Kasumi-1 (cell line): ENCODE measurements around the gene UNC13C.

Experiments
- DNase-seq, 2 experiments: peaks; one replicate each; lab custom pipeline; 2025; lab: John Stamatoyannopoulos, UW

The UNC13C gene

DNA sequence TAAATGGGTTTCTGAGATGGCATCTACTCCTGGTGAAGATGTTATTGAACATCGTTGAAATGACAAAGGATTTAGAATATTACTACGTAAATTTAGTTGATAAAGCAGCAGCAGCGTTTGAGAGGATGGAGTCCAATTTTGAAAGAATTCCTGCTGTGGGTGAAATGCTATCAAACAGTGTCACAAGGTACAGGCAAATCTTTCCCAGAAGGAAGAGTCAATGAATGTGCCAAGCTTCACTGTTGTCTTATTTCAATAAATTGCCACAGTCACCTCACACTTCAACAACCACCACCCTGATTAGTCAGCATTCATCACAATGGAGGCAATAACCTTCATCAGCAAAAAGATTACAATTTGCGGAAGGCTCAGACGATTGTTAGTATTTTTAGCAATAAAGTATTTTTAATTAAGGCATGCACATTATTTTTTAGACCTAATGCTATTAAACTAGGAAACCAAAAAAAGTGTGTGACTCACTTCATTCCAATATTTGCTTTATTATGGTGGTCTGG, 142.8 kb downstream of the UNC13C start:
- no peak for DNase-seq

DNA sequence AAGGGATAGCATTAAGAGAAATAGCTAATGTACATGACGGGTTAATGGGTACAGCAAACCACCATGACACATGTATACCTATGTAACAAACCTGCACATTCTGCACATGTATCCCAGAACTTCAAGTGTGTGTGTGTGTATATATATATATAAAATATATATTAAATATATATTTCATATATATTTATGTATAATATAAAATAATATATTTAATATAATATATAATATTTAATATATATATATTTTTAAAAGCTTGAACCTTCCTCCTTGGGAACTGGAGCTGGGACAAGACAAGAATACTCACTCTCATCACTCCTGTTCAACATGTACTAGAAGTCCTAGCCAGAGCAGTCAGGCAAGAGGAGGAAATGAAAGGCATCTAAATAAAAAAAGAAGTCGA, 149.3 kb downstream of the UNC13C start:
- DNase-seq, result no peak

DNA sequence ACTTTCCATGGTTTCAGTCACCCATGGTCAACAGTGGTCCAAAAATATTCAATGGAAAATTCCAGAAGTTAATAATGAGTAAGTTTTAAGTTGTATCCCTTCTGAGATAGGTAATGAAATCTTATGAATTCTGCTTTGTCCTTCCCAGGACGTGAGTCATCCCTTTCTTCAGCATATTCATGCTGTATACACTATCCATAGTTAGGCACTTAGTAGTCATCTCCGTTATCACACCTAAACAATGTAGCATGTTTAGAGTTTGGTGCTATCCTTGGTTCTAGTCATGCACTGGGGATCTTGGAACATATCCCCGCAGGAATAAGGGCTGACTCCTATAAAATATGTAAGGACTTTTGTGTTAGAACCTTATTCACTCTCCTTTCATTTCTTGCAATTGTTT, 153.2 kb downstream of the UNC13C start:
- no peak for DNase-seq

DNA sequence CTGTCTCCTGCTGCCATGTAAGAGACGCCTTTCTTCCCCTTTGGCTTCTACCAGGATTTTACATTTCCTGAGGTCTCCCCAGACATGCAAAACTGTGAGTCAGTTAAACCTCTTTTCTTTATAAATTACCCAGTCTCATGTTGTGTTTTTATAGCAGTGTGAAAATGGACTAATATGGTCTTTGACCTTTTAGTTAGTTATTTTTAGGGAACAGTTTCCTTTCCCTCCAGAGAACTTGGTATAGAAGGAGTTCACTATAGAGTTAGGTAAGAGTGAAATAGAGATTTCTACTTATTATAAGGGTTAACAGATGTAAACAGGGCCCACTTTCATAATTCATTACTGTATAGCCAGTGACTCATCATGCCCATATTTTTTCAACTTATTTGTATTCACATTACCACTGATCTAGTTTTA, 170.9 kb downstream of the UNC13C start:
- DNase-seq, result peak; percentile 33 to 35

DNA sequence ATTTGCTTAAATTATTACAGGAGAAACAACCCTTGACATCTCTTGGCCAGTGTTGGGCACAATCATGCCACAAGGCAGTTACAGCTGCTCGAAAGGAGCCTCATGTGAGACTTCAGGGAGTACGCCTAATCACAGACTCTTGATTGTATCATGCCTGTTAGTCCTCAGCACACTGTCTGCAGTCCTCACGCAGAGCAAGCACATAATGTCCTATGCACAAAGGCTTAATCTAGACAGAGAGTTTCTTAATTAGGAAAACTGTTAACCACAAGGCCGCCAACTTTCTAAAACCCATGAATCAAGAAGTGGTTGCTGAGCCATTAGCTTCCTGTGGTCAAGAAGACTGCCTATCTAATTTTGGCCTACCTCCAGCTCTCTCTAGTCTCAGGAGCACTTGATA, 172.0 kb downstream of the UNC13C start:
- peak; percentile 77 to 86 for DNase-seq

DNA sequence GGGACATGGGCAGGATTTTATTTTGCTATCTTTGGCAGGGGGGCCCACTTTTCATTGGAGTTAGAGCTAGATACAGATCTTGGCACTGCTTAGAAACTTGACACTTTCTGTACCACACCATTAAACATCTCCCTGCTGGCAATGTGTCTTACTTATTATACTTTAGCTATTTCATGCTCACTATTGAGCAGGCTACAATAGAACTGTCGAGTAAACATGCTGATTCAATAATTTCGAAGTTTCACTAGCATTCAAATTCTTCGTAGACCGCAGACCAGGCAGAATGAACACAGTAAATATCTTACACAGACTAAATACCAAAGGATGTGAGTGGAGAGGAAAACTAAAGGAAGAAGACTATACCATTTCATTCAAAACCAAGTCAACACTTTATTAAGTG, 180.8 kb downstream of the UNC13C start:
- DNase-seq, result no peak

DNA sequence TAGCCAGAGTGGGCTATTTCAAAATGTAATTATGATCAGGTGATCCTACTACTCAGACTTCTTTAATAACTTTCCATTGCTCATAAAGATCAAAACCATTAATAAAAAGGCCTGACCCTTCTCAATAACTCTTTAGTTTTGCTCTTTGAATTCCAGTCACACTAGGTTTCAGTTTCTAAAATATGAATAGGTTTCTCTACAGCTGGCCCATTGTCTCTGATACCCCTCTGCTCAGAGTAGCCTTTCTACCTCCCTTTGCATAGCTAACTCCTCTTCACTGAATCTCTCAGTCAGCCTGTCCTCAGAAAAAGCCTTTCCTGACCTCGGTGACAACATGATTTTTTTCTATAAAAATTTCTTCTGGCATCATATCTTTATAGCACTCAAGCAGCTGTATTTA, 209.1 kb downstream of the UNC13C start:
- no peak for DNase-seq

DNA sequence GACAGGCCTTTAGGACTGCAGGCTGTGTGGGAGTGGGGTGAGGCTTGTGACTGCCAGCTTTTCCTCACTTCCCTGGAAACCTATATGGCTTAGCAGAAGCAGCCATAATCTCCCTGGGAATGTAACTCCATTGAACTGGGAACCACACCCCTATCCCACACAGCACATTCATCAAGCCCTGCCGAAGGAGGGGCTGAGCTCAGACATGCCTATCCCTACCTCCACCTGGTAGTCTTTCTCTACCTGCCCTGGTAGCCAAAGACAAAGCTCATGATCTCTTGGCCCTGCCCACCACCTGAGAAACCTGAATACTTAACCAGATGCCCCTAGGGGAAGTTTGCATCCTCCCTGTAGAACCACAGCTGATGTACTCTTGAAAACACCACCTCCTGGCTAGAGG, 219.8 kb downstream of the UNC13C start:
- no peak for DNase-seq

DNA sequence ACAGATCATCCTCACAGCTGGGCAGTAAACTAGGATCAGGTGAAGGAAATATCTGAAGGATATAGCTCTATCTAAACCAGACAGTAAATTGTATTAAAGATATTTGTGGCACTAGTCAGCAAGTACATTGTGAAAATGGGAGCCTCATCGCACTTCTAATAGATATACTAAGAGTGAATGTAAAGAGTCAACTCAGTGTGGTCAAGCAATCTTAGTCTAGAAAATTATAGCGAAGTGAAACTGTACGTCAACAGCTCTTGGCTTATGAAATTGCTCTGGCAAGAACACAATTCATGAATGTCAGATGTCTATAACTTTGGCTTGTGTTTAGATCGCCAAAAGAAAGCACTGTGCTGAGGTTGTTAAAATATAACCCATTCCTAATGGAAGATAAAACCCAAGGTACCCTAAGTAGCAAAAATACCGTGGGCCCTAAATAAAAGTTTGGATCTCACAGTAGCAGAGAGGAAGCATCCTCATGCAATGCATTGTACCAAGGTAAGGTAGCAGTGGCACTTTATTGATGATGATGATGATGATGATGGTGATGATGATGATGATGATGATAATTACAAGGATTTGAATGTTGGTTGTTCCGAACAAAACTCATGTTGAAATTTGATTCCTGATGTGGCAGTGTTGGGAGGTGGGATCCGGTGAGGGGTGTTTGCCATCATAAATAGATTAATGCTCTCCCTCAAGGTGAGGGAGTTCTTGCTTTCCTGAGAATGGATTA, 228.5 kb downstream of the UNC13C start:
- DNase-seq, result no peak

DNA sequence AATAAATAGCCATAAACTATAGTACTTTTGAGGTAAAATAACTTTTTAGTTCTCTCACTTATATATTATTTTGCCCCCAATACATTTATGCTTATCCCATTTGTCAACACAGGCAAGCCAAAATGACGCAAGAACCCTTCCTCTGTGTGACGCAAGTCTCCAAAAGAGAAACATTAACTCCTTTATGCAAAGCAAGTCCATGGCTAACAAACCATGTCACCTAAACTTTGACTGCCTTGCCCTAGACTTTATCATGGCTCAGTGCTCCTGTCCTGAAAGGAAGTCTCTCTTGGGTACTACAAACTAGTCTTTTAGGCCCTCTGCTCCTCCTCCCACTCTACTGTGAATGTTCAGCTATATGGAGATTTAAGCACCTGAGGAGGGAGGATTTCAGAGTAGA, 230.5 kb downstream of the UNC13C start:
- DNase-seq, result no peak

DNA sequence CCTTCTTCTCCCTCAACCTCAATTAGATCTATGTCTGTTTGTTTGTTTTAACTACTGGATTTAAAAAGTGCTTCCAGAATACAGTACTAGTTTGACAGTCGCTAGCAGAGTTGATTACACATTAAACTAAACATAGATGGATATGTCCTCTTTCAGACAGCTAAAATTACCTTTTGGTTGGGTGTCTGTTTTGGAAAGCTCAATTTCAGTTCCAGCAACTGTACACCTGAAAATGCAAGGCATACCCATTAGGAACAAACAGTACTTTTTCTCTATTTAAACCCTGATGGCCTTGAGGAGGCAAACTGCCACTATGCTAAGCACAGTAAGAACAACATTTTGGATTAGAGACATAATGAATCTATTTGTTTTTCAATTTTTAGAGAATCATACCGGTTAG, 234.4 kb downstream of the UNC13C start:
- no peak for DNase-seq

DNA sequence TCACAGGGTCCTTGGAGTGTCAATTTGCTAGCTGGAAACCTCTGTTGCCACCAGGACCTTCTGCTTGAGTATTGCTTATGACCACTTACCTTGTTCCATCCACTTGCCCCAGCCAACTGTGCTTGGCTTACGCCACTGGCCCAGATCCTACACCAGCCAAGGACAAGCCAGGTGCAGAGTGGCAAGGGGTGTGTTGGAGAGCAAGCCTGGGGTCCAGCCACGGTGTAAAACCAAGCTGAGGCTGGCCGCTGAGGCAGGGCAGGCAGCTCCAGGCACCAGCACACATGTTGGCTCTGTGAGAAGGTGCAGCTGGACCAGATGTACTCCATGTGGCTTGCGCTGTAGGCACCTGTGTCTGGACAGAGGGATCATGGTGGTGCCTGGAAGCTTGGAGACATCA, 248.2 kb downstream of the UNC13C start:
- DNase-seq, result no peak

DNA sequence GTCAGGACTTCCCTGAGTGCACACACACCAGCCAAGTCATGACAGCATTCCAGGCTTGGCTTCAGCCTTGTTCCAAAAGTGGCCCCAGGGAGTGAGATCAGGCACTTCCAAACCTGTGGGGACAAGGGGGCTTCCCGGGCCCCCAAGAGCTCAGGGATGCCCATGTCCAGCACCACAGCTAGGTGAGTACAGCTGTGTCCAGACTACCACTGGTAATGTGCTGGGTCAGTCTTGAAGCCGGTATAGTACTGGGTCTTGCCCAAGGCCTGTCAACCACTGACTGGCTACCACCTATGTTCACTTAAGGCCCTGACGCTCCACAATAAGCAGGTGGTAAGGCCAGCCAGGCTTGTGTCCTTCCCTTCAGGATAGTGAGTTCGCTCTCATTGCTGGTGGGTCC, 249.3 kb downstream of the UNC13C start:
- DNase-seq, result no peak

DNA sequence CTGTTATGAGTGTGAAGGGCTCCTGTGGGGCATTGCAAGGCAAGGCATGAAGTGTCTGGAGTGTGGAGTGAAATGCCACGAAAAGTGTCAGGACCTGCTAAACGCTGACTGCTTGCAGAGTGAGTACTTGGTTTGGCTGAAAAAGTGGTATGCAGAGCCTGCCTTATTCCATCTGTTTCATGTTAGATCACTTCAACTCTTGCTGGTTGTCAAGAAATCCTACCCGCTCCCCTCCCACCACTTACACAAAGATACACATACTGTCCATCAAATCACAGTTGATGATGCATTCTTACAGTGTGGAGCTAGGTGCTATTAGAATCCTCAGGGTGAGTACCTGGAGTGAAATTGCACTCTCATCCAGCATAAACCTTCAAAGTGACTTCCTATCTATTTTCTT, 272.1 kb downstream of the UNC13C start:
- DNase-seq, result no peak

DNA sequence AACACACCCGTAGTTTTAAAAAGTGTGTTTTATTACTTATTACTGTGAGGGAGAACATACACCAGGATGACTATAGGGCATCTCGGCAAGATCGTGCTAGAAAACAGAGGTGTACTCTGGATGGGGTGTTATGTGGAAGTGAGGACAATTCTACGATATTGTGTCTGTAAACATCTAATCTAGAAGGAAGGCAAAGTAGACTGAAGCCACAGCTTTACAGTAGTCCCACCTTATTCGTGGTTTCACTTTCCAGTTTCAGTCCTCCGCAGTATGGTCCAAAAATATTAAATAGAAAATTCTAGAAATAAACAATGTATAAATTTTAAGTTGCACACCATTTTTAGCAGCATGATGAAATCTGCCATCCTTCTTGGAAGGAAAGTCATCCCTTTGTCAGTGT, 277.9 kb downstream of the UNC13C start:
- no peak for DNase-seq

DNA sequence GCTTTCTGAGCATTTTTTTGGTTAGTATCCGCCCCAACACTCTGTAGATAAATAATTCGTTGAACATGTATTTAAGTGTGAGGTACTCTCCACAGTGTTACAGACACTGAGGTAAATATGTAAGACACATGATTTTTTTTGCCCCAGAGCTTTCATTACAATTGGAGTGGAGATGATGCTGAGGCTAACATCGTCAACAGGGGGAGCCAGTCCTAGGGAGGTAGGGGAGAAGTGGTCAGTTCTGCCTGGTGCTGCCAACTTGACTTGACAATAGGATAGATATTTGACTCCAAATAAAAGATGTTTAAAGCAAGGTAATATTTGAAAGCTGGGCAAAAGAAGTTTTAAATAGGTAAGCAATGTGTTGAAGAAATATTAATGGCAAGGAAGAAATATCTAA, 295.7 kb downstream of the UNC13C start:
- peak in 1 of 2 experiments; percentile 17 for DNase-seq

DNA sequence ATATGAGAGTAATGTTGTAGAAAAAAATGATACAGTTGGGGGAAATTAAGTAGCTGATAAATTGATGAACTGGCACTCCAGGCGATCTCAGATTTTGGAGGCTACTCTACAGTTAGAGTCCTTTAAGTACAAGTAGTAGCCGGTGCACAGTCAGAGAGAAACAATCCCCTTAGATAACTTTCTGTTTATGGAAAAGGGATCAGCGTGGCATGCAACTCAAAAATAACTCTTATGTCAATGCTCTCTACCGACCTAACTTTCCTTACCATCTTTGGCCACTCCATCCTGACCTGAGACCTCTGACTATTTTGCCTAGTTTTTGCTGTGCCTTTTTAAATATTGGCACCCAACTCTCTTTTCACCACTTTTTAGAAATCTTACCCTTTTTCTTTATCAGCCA, 299.6 kb downstream of the UNC13C start:
- no peak for DNase-seq

DNA sequence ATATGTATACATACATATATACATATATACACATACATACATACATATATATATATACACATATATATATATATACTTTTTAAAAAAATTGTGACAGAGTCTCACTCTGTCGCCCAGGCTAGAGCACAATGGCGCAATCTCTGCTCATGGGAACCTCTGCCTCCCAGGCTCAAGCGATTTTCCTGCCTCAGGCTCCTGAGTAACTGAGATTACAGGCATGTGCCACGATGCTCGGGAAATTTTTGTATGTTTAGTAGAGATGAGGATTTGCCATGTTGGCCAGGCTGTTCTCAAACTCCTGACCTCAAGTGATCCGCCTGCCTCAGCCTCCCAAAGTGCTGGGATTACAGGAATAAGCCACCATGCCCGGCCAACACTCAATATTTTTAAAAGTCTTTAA, 302.5 kb downstream of the UNC13C start:
- no peak for DNase-seq

DNA sequence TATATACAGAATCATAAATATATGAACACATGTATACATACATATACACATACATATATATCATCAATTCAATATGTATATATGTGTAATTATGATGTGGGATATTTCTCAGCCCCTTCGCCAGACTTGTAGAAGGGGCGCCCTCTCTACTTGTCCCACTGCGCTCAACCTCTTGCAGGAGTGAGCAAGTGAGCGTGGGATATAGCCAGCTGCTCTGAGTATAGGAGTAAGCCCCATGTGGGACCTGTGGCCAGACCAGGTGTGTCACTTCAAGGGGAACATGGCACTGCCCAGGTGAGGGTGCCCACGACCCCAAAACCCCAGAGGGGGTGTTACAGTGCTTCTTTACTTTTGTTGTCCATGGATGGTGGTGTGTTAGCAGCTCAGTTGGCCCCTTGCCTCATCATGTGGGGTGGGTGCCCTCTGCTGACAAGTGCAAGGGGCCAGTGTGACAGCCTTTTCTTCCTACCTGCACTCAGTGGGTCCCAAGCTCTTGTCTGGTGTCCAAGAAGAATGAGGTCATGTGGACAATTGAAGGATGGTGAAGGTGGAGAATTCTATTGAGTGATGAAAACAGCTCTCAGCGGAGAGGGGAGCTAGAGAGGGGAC, 304.1 kb downstream of the UNC13C start:
- DNase-seq, result no peak

DNA sequence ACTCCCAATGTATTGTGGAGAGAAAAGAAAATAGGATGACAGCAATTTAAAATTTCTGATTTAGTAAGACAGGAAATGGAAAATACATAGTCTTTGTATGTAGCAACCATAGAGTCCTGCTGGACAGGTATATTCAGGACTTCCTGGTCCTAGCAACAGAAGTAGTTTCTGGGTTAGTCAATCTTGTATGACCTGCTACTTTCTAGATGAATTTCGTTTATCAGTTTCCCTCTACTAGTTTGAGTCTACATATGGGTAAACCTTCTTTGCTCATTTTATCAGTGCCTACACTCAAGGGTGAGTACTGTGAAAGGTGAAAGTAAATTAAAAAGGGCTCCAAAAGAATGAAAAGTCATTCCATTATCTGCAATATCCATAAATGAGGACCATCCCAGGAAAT, 309.8 kb downstream of the UNC13C start:
- no peak for DNase-seq

DNA sequence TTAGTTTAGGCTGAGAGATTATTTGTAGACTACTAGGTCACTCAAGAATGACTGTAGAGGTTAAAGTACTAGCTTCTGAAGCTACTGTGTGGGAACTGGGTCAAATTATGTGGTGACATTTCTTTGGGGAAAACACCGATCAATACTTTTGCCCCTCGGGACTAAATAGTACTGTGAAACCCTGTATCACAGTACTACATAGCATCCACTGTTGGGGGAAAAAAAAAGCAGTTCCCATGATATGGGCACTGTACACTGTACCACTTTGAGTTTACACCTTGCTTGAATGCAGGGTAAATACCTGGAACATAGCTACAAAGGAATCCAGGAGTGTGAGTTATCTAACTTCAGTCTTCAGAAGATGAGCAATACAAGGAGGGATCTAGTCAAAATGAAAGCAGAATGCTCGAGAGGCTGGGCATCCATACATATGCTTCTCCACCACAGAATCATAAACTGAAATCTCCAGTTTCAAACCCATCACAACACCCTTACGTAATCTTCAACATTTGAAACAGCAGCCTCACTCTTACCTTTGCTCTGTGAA, 311.4 kb downstream of the UNC13C start:
- no peak for DNase-seq

DNA sequence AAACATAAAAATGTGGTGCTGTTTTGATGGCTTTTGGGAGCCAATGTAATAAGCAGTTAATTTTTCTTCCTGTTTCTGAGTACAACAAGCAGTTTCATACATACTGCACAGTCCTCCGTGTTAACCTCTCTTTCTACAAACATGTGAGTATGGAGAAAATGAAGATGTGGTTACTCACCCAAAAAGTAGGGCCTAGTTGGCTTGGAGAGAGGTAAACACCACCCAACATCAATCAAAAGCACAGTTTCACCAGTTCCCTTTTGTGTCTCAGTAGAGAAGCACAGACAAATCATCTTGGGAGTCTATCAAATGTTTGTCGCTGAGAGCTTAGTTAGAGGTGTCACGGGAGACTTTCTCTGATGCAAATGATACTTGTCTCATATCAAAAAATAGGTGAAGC, 320.2 kb downstream of the UNC13C start:
- no peak for DNase-seq

DNA sequence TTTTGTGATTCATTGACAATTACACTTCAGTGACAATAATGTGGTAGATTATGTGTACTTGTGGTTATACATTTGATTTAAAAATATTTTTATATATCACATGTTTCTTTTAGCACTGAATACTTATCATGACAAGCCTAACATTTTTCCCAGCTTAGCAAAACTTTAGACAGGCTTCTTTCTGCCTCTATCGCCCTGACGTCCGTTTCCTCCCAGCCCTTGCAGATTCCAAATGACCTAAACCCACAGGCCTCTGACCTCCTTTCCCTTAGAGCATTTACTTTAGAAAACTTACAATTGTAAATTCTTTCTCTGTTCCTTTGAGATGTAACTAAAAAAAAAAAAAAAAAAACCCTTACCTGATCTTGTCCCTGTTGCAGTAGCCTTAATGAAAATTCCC, 326.1 kb downstream of the UNC13C start:
- DNase-seq, result no peak

DNA sequence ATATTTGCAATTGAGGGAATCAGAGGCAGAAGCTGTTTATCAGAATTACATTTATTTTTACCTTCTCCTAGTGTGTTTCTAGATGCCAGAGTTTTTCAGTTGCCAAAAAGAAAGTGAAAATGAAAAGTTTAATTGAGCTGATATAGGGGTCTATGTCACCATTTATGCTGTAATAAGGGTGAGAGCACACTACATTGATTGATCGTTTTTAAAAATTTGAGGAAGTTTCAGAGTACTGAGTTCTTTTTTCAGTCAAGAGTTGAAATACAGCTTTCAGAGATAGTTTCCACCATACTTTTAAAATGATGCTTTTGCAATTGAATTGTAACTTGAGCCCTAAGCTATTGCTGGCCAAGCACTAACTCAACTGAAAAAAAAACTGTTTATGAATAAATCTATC, 326.9 kb downstream of the UNC13C start:
- DNase-seq, result no peak
